Measurements from ENCODE around the gene CCDC15. TPM values are rescaled to one million over a fixed set of nuclear protein-coding genes. Genes with fewer than 3 reads are reported as not detected.

The CCDC15 gene
- total RNA-seq, 2 donors from 2014 or later, result 1.2 to 2.5 TPM

DNA sequence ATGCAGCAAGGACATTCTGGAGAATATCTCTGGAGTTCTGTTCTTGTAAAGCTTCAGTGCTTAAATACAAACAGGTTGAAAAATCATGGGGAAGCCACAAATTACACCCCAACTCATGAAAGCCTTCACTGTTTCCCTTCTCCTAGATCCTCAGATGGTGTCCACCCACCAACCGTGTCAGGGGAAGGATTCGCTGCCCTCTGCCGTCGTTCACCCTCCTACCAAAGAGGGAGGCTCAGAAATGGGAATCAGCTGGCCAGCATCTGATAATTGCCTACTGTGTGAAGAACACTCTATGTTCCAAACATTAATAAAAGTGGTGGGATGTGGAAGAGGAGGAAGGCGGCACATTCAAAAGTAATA lies 10.8 kb upstream of the CCDC15 start:
- intact Hi-C loops (cut with DNase I), result no loop called here
- TF ChIP-seq, protein P1, sequence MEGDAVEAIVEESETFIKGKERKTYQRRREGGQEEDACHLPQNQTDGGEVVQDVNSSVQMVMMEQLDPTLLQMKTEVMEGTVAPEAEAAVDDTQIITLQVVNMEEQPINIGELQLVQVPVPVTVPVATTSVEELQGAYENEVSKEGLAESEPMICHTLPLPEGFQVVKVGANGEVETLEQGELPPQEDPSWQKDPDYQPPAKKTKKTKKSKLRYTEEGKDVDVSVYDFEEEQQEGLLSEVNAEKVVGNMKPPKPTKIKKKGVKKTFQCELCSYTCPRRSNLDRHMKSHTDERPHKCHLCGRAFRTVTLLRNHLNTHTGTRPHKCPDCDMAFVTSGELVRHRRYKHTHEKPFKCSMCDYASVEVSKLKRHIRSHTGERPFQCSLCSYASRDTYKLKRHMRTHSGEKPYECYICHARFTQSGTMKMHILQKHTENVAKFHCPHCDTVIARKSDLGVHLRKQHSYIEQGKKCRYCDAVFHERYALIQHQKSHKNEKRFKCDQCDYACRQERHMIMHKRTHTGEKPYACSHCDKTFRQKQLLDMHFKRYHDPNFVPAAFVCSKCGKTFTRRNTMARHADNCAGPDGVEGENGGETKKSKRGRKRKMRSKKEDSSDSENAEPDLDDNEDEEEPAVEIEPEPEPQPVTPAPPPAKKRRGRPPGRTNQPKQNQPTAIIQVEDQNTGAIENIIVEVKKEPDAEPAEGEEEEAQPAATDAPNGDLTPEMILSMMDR (IDR thresholded peaks at IDR 0.05), result no peak
- Histone ChIP-seq H3K27ac (no peak overlapping the region), H3K4me3 (no peak overlapping the region), H3K36me3 (no peaks in the 10 kb centered on the region), H3K9ac (ENCODE audit: low read depth in 2 of 2, low read length in 2 of 2) (no peak overlapping the region), H3K9me3 (no peaks in the 10 kb centered on the region), H3K4me1 (no peaks in the 10 kb centered on the region), H3K27me3 (no peaks in the 10 kb centered on the region)
- DNase-seq, result no peak

- H3K9me3 ChIP-seq, result no peaks in the 10 kb centered on the region
- H3K36me3 ChIP-seq, result no peaks in the 10 kb centered on the region
- intact Hi-C loops (cut with DNase I), result no loop called here
- H3K4me3 ChIP-seq, result no peak overlapping the region
- TF ChIP-seq, protein P1 (IDR thresholded peaks at IDR 0.05), result no peak
- DNase-seq, result no peak
- no peak overlapping the region for H3K9ac ChIP-seq (ENCODE audit: low read depth in 2 of 2, low read length in 2 of 2)
- H3K27me3 ChIP-seq, result no peaks in the 10 kb centered on the region
- H3K27ac ChIP-seq, result no peak overlapping the region
- no peaks in the 10 kb centered on the region for H3K4me1 ChIP-seq
Measured at GRCh38 chr11:124943741-124944140, 10.3 kb upstream of the CCDC15 start.

DNA sequence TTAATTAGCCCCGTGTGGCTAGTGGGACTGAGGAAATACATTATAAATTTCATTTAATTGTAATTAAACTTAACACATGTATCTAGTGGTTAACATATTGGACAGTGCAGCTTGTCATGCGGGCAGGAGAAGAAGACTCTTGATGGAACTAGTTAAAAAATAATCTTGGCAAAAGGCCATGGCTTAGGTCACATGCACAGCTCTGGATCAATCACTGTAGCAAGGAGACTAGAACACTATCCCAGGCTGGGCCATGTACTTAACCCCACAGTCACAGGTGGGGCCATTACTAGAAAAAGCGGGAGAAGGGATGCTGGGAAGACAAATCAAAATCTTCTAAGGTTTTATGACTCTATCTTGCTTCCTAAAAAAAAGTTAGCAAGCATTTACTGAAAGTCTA lies 9.4 kb upstream of the CCDC15 start:
- H3K36me3 ChIP-seq, result no peaks in the 10 kb centered on the region
- H3K4me1 ChIP-seq, result no peaks in the 10 kb centered on the region
- TF ChIP-seq, protein P1 (IDR thresholded peaks at IDR 0.05), result no peak
- H3K9me3 ChIP-seq, result no peaks in the 10 kb centered on the region
- intact Hi-C loops (cut with DNase I), result no loop called here
- H3K4me3 ChIP-seq, result no peak overlapping the region
- no peak overlapping the region for H3K9ac ChIP-seq (ENCODE audit: low read depth in 2 of 2, low read length in 2 of 2)
- no peaks in the 10 kb centered on the region for H3K27me3 ChIP-seq
- no peak for DNase-seq
- H3K27ac ChIP-seq, result no peak overlapping the region

DNA sequence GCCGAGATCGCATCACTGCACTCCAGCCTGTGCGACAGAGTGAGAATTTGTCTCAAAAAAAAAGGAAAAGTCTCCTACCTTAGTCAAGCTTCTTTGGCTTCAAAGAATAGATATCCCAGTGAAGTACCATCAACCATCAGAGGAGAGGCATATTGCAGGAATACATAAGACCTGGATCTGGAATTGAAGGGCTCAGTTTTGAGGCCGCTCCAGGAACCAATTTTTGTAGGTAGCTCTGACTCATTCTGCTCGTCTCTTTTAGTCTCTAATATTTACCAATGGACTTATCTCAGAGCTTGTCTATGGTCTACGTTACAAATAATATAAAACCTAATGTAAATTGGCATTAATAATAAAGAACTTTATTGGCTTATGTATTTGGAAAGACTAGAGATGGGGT lies 8.2 kb upstream of the CCDC15 start:
- intact Hi-C loops (cut with DNase I), result no loop called here

DNA sequence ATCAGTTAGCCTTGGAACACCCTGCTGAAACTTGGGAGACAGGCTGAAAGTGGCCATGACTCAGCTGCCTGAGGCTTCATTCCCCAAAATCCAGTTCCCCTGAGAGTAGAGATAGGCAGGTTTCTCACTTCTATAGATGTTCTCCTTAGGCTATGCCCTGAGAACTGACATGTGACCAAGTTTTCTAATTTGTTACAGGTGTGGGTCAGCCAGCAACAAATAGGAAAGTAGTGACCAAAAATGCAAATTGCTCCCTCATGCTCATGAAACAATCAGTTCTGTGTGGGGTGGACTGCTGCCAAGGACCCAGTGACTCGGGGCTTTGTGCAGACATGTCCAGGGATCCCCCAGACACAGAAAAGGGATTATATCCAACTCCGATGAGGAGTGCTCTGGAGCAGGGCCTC lies 7.3 kb upstream of the CCDC15 start:
- no peaks in the 10 kb centered on the region for H3K9me3 ChIP-seq
- no peaks in the 10 kb centered on the region for H3K4me1 ChIP-seq
- DNase-seq, result no peak
- H3K9ac ChIP-seq (ENCODE audit: low read depth in 2 of 2, low read length in 2 of 2), result no peak overlapping the region
- no peaks in the 10 kb centered on the region for H3K27me3 ChIP-seq
- TF ChIP-seq, protein P1 (IDR thresholded peaks at IDR 0.05), result no peak
- intact Hi-C loops (cut with DNase I), result no loop called here
- H3K4me3 ChIP-seq, result no peak overlapping the region
- no peaks in the 10 kb centered on the region for H3K36me3 ChIP-seq
- H3K27ac ChIP-seq, result no peak overlapping the region

More for the DNA sequence above, 8.2 kb upstream of the CCDC15 start:
- no peak for DNase-seq
- TF ChIP-seq, protein P1 (IDR thresholded peaks at IDR 0.05), result no peak
- Histone ChIP-seq H3K36me3 (no peaks in the 10 kb centered on the region), H3K4me3 (no peak overlapping the region), H3K27ac (no peak overlapping the region), H3K9me3 (no peaks in the 10 kb centered on the region), H3K27me3 (no peaks in the 10 kb centered on the region), H3K9ac (ENCODE audit: low read depth in 2 of 2, low read length in 2 of 2) (no peak overlapping the region), H3K4me1 (no peaks in the 10 kb centered on the region)
